HG03575 (cell line): Measurements from ENCODE around the gene COPS9.

Experiments used
- ATAC-seq: cut with Tn5 transposase; IDR thresholded peaks from one replicate; pipeline ENCODE4 v1.9.1; 2021; ENCODE audit not compliant: unreplicated experiment, insufficient number of reproducible peaks, low FRiP score; ENCODE audit errors: extremely low read depth

Gene COPS9

GRCh38 chr2:240126731-240127130 is 9.4 kb downstream of the COPS9 start:
- ATAC-seq = no peak

- no peak for ATAC-seq
Observed at GRCh38 chr2:240125742-240126141, 10.4 kb downstream of the COPS9 start.

- ATAC-seq = no peak
Observed at GRCh38 chr2:240124651-240125030, 11.5 kb downstream of the COPS9 start.

GRCh38 chr2:240123821-240124650 is 12.1 kb downstream of the COPS9 start:
- no peak for ATAC-seq

GRCh38 chr2:240121675-240122074 is 14.4 kb downstream of the COPS9 start:
- no peak for ATAC-seq

- no peak for ATAC-seq
Observed at GRCh38 chr2:240121190-240121589, 14.9 kb downstream of the COPS9 start.

GRCh38 chr2:240114233-240114632 is 21.9 kb downstream of the COPS9 start:
- ATAC-seq = no peak

GRCh38 chr2:240112914-240113690 is 23.0 kb downstream of the COPS9 start:
- ATAC-seq = no peak

GRCh38 chr2:240111253-240111652 is 24.9 kb downstream of the COPS9 start:
- ATAC-seq = no peak

GRCh38 chr2:240109386-240109785 is 26.7 kb downstream of the COPS9 start:
- ATAC-seq = no peak

- no peak for ATAC-seq
Observed at GRCh38 chr2:240107477-240107796, 28.7 kb downstream of the COPS9 start.

GRCh38 chr2:240106765-240107476 is 29.2 kb downstream of the COPS9 start:
- no peak for ATAC-seq

- no peak for ATAC-seq
Observed at GRCh38 chr2:240105982-240106381, 30.1 kb downstream of the COPS9 start.

GRCh38 chr2:240103136-240103535 is 33.0 kb downstream of the COPS9 start:
- no peak for ATAC-seq

- ATAC-seq = no peak
Observed at GRCh38 chr2:240098349-240098748, 37.8 kb downstream of the COPS9 start.

- ATAC-seq = no peak
Observed at GRCh38 chr2:240095556-240096523, 40.3 kb downstream of the COPS9 start.

- ATAC-seq = no peak
Observed at GRCh38 chr2:240089306-240089705, 46.8 kb downstream of the COPS9 start.

GRCh38 chr2:240086563-240086962 is 49.5 kb downstream of the COPS9 start:
- no peak for ATAC-seq
